Astrocyte (in vitro differentiated cells and primary cell): Measurements from ENCODE around the gene LRRC55. TPM values are rescaled to one million over a fixed set of nuclear protein-coding genes. Genes with fewer than 3 reads are reported as not detected.

ENCODE experiments used
- DNase-seq: peaks from one replicate; pipeline ENCODE4 v3.0.0-alpha.2; 2010; ENCODE audit warnings: low read depth
- FAIRE-seq: peaks from 2 replicates; lab custom pipeline; 2011; peaks lifted over from hg19 to GRCh38; lab: Jason Lieb, UNC
- H2AFZ ChIP-seq: 2 replicates; pipeline ENCODE4 v1.6.0; 2012; ENCODE audit warnings: low read depth, low read length, inconsistent platforms
- H3K27ac ChIP-seq: 2 replicates; pipeline ENCODE4 v1.5.1; 2011; ENCODE audit warnings: low read depth, low read length, inconsistent platforms
- H3K27me3 ChIP-seq: 2 replicates; pipeline ENCODE4 v1.6.0; 2011; ENCODE audit warnings: low read length, inconsistent platforms; ENCODE audit not compliant: insufficient read depth
- H3K36me3 ChIP-seq: 2 replicates; pipeline ENCODE4 v1.5.1; 2011; ENCODE audit warnings: low read length, inconsistent platforms; ENCODE audit not compliant: insufficient read depth
- H3K4me1 ChIP-seq: 2 replicates; pipeline ENCODE4 v1.5.1; 2011; ENCODE audit warnings: low read length, inconsistent platforms; ENCODE audit not compliant: insufficient read depth
- H3K4me2 ChIP-seq: 2 replicates; pipeline ENCODE4 v1.6.0; 2012; ENCODE audit warnings: low read length, inconsistent platforms
- H3K4me3 ChIP-seq: 2 replicates; pipeline ENCODE4 v1.5.1; 2011; ENCODE audit warnings: low read depth, mild to moderate bottlenecking, low read length, inconsistent platforms; ENCODE audit not compliant: insufficient read depth
- H3K79me2 ChIP-seq: 2 replicates; pipeline ENCODE4 v1.6.0; 2012; ENCODE audit warnings: mild to moderate bottlenecking, low read length, inconsistent platforms; ENCODE audit not compliant: insufficient read depth
- H3K9ac ChIP-seq: 2 replicates; pipeline ENCODE4 v1.6.0; 2012; ENCODE audit warnings: mild to moderate bottlenecking, low read length, inconsistent platforms
- H3K9me3 ChIP-seq: 2 replicates; pipeline ENCODE4 v1.5.1; 2012; ENCODE audit warnings: low read depth, mild to moderate bottlenecking, low read length, inconsistent platforms; ENCODE audit not compliant: insufficient read depth
- H4K20me1 ChIP-seq: 2 replicates; pipeline ENCODE4 v1.6.0; 2012; ENCODE audit warnings: low read length, inconsistent platforms; ENCODE audit not compliant: insufficient read depth
- H3K27ac Mint-ChIP-seq: one replicate; pipeline ENCODE4 v1.8.0; 2021; ENCODE audit warnings: mild to moderate bottlenecking, mixed read lengths; ENCODE audit not compliant: unreplicated experiment
- H3K27me3 Mint-ChIP-seq: one replicate; pipeline ENCODE4 v1.8.0; 2021; ENCODE audit warnings: low read depth, mixed read lengths; ENCODE audit not compliant: unreplicated experiment
- H3K36me3 Mint-ChIP-seq: one replicate; pipeline ENCODE4 v1.8.0; 2021; ENCODE audit warnings: low read depth, mixed read lengths; ENCODE audit not compliant: unreplicated experiment
- H3K4me1 Mint-ChIP-seq: one replicate; pipeline ENCODE4 v1.8.0; 2021; ENCODE audit warnings: low read depth, mixed read lengths; ENCODE audit not compliant: unreplicated experiment
- H3K4me3 Mint-ChIP-seq: one replicate; pipeline ENCODE4 v1.8.0; 2021; ENCODE audit warnings: mild to moderate bottlenecking, moderate library complexity, mixed read lengths; ENCODE audit not compliant: unreplicated experiment
- H3K9me3 Mint-ChIP-seq: one replicate; pipeline ENCODE4 v1.8.0; 2021; ENCODE audit warnings: mild to moderate bottlenecking, mixed read lengths; ENCODE audit not compliant: unreplicated experiment
- EZH2 ChIP-seq: IDR thresholded peaks from 2 replicates; pipeline ENCODE4 v1.6.1; 2012; ENCODE audit warnings: mild to moderate bottlenecking, low read length, inconsistent platforms; ENCODE audit not compliant: insufficient read depth
- total RNA-seq: library from RNA; stranded (reverse); gene quantifications from 2 replicates; pipeline ENCODE4 v1.2.1, GENCODE V29; 2021
- TF ChIP-seq, protein P1 (sequence below): IDR thresholded peaks from 2 replicates; pipeline ENCODE4 v1.5.1; 2011; ENCODE audit warnings: low read depth, mild to moderate bottlenecking, inconsistent platforms, low read length, moderate library complexity; ENCODE audit not compliant: insufficient read depth

LRRC55 gene
- total RNA-seq, 1 donor from 2014 or later, result not detected

DNA sequence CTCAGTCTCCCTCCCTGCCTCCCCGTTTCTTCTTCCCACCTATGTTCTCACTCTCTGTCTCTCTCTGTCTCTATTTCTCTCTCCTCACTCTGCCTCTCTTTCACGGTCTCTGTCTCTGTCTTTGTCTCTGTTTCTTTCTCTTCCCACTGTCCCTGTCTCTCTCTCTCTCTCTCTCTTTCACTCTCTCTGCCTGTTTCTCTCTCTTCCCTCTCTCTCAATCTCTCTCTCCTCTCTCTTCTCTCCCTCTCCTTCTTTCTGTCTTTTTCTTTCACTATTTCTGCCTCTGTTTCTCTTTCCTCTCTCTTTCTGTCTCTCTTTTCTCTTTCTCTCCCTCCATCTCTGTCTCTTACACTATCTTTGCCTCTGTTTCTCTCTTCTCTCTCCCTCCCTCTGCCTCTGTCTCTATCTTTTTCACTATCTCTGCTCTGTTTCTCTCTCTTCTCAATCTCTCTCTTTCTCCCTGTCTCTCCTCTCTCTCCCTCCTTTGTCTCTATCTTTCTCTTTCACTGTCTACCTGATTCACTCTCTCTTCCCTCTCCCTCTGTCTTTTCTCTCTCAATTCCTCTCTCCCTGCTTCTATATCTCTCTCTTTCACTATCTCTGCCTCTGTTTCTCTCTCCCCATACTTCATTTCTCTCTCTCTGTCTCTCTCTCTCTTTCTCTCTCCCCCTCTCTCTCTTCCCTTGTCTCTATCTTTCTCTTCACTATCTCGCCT, 49.9 kb downstream of the LRRC55 start:
- no peaks in the 10 kb centered on the region for H3K36me3 ChIP-seq
- no peaks in the 10 kb centered on the region for H3K79me2 ChIP-seq
- no peak overlapping the region for H3K4me2 ChIP-seq
- DNase-seq (no peak), FAIRE-seq (no peak)
- H3K27ac Mint-ChIP-seq, result peak overlapping the region; percentile 55
- H2AFZ ChIP-seq, result no peak overlapping the region
- H3K27me3 ChIP-seq, result peaks cover 21% of the 10 kb centered on the region
- peaks cover 38% of the 10 kb centered on the region for H3K27me3 Mint-ChIP-seq
- H3K36me3 Mint-ChIP-seq, result no peaks in the 10 kb centered on the region
- H3K4me3 ChIP-seq, result no peak overlapping the region
- H3K9ac ChIP-seq, result no peak overlapping the region
- no peak overlapping the region for H3K27ac ChIP-seq
- H3K9me3 Mint-ChIP-seq, result peaks cover 1% of the 10 kb centered on the region
- H3K4me1 ChIP-seq, result no peaks in the 10 kb centered on the region
- no peaks in the 10 kb centered on the region for H4K20me1 ChIP-seq
- no peaks in the 10 kb centered on the region for H3K9me3 ChIP-seq
- H3K4me1 Mint-ChIP-seq, result peaks cover 23% of the 10 kb centered on the region
- no peak overlapping the region for H3K4me3 Mint-ChIP-seq
- no peak for TF ChIP-seq EZH2
- TF ChIP-seq, protein P1, sequence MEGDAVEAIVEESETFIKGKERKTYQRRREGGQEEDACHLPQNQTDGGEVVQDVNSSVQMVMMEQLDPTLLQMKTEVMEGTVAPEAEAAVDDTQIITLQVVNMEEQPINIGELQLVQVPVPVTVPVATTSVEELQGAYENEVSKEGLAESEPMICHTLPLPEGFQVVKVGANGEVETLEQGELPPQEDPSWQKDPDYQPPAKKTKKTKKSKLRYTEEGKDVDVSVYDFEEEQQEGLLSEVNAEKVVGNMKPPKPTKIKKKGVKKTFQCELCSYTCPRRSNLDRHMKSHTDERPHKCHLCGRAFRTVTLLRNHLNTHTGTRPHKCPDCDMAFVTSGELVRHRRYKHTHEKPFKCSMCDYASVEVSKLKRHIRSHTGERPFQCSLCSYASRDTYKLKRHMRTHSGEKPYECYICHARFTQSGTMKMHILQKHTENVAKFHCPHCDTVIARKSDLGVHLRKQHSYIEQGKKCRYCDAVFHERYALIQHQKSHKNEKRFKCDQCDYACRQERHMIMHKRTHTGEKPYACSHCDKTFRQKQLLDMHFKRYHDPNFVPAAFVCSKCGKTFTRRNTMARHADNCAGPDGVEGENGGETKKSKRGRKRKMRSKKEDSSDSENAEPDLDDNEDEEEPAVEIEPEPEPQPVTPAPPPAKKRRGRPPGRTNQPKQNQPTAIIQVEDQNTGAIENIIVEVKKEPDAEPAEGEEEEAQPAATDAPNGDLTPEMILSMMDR, result no peak

DNA sequence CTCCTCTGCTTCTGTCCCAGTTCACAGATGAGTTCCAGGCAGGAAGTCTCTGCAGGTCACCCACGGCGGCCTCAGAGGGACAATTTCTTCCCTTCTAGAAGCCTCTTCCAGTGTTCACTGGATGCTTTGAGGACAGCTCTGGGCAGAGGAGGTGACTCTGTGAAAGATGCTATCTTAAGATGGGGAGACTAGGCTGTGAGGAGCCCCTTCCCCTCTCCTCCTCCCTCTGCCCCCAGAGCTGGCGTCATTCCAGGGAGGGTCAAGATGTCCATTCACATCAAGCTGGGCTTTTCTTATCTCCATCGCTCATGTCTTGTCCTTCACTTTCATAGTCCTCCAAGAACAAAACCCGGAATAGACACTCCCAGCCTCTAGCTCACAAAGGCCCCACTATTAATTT, 51.9 kb downstream of the LRRC55 start:
- Histone ChIP-seq H3K27ac (no peak overlapping the region), H3K4me1 (no peaks in the 10 kb centered on the region), H3K4me3 (no peak overlapping the region), H4K20me1 (no peaks in the 10 kb centered on the region), H3K9ac (no peak overlapping the region), H3K79me2 (no peaks in the 10 kb centered on the region), H3K27me3 (peaks cover 22% of the 10 kb centered on the region), H3K9me3 (no peaks in the 10 kb centered on the region), H3K36me3 (no peaks in the 10 kb centered on the region), H2AFZ (no peak overlapping the region), H3K4me2 (no peak overlapping the region)
- Mint-ChIP-seq H3K4me3 (no peak overlapping the region), H3K4me1 (peaks cover 23% of the 10 kb centered on the region), H3K27ac (no peak overlapping the region), H3K27me3 (peaks cover 39% of the 10 kb centered on the region), H3K9me3 (peaks cover 4% of the 10 kb centered on the region), H3K36me3 (no peaks in the 10 kb centered on the region)
- TF ChIP-seq, protein P1, result no peak
- no peak for TF ChIP-seq EZH2
- FAIRE-seq (no peak), DNase-seq (no peak)
